A549 (cell line): ENCODE results near the gene ARHGAP26. TPM values are rescaled to one million over a fixed set of nuclear protein-coding genes. Genes with fewer than 3 reads are reported as not detected.

Experiments
- ATAC-seq, 2 experiments: fragments of 200-7000 bp in 1 of 2; fragments of >200 bp in 1 of 2; cut with Nextera tagmentation in 1 of 2; cut with Tn5 transposase in 1 of 2; 3 replicates each; pipeline versions ENCODE4 v1.8.0 to v1.9.1; 2018 to 2020; ENCODE audit warnings: mild to moderate bottlenecking in 1 of 2, moderate library complexity in 1 of 2
- CTCF ChIA-PET: fragments of 300-600 bp; sonication (Branson Sonifier 250); formaldehyde crosslinking; extraction: SDS; loops from one replicate; lab custom pipeline; 2021; ENCODE audit warnings: antibody characterized with exemption, inconsistent platforms; lab: Yijun Ruan, JAX
- POLR2A ChIA-PET: fragments of 350-600 bp; formaldehyde crosslinking; extraction: SDS; loops from one replicate; lab custom pipeline; 2021; ENCODE audit warnings: antibody characterized with exemption, inconsistent platforms; lab: Yijun Ruan, JAX
- DNase-seq, 2 experiments: peaks; one replicate each; pipeline versions ENCODE4 v3.0.0 to v3.0.0-alpha.2; 2011 to 2016; ENCODE audit warnings: low read depth in 1 of 2, low spot score in 1 of 2
- FAIRE-seq: peaks from 2 replicates; lab custom pipeline; 2011; peaks lifted over from hg19 to GRCh38; lab: Jason Lieb, UNC
- H3K27ac ChIP-seq, 2 experiments: fragments of >200 bp; sonication (Bioruptor Twin); formaldehyde crosslinking; 3 replicates each; pipeline ENCODE4 v1.5.1; 2016 to 2017
- H3K4me1 ChIP-seq: fragments of >200 bp; sonication (Bioruptor Twin); formaldehyde crosslinking; 3 replicates; pipeline ENCODE4 v1.6.1; 2016
- H3K4me2 ChIP-seq: fragments of >200 bp; sonication (Bioruptor Twin); formaldehyde crosslinking; 3 replicates; pipeline ENCODE4 v1.6.1; 2016
- H3K4me3 ChIP-seq: fragments of >200 bp; sonication (Bioruptor Twin); formaldehyde crosslinking; 3 replicates; pipeline ENCODE4 v1.5.1; 2016
- H3K9me3 ChIP-seq: fragments of >200 bp; sonication (Bioruptor Twin); formaldehyde crosslinking; 3 replicates; pipeline ENCODE4 v1.6.1; 2016
- CBX8 ChIP-seq: fragments of 200-600 bp; sonication (generic); IDR thresholded peaks from 2 replicates; pipeline ENCODE4 v1.6.1; 2016
- CHD2 ChIP-seq: fragments of 150-350 bp; IDR thresholded peaks from 2 replicates; pipeline ENCODE4 v1.6.1; 2014; ENCODE audit warnings: low read length; ENCODE audit not compliant: partially characterized antibody
- CHD4 ChIP-seq: fragments of 200-600 bp; sonication (generic); IDR thresholded peaks from 2 replicates; pipeline ENCODE4 v1.6.1; 2016; ENCODE audit warnings: antibody characterized with exemption, mild to moderate bottlenecking, borderline replicate concordance
- EP300 ChIP-seq, 2 experiments: fragments of >200 bp; sonication (Bioruptor Twin); formaldehyde crosslinking; IDR thresholded peaks; 2 replicates in 1 of 2; 3 replicates in 1 of 2; pipeline ENCODE4 v1.6.1; 2016 to 2017
- FOXS1 ChIP-seq: fragments of 250-450 bp; sonication (Bioruptor Pico); IDR thresholded peaks from 2 replicates; pipeline ENCODE4 v1.5.0; 2020; ENCODE audit warnings: mild to moderate bottlenecking, moderate library complexity
- GATA3 ChIP-seq: IDR thresholded peaks from 2 replicates; pipeline ENCODE4 v1.6.1; 2012; ENCODE audit warnings: borderline replicate concordance
- HDAC2 ChIP-seq: fragments of 200-600 bp; sonication (generic); IDR thresholded peaks from 2 replicates; pipeline ENCODE4 v1.6.1; 2016
- HOXA7 ChIP-seq: fragments of 250-450 bp; sonication (Bioruptor Pico); IDR thresholded peaks from 2 replicates; pipeline ENCODE4 v1.5.0; 2020; ENCODE audit warnings: mild to moderate bottlenecking, moderate library complexity
- HOXB5 ChIP-seq: fragments of 250-450 bp; sonication (Bioruptor Pico); IDR thresholded peaks from 2 replicates; pipeline ENCODE4 v1.5.0; 2020; ENCODE audit warnings: mild to moderate bottlenecking, moderate library complexity
- JUNB ChIP-seq: fragments of >200 bp; sonication (Bioruptor Twin); formaldehyde crosslinking; IDR thresholded peaks from 2 replicates; pipeline ENCODE4 v1.6.1; 2016
- MAFK ChIP-seq: fragments of 450-650 bp; IDR thresholded peaks from 2 replicates; pipeline ENCODE4 v1.6.1; 2014; ENCODE audit not compliant: partially characterized antibody
- MYC ChIP-seq: IDR thresholded peaks from 2 replicates; pipeline ENCODE4 v1.6.1; 2012; ENCODE audit warnings: mild to moderate bottlenecking, inconsistent platforms, low read length, improper control_type of control experiment, borderline replicate concordance
- POLR2A ChIP-seq: IDR thresholded peaks from 2 replicates; pipeline ENCODE4 v1.6.1; 2012; ENCODE audit warnings: mild to moderate bottlenecking, low read length
- POLR2AphosphoS2 ChIP-seq: conservative IDR thresholded peaks from 2 replicates; pipeline ENCODE4 v1.6.1; 2012; ENCODE audit warnings: low read length, improper control_type of control experiment, inconsistent platforms
- RAD21 ChIP-seq, 2 experiments: fragments of >200 bp in 1 of 2; sonication (Bioruptor Twin) in 1 of 2; formaldehyde crosslinking in 1 of 2; IDR thresholded peaks in 1 of 2; conservative IDR thresholded peaks in 1 of 2; 2 replicates in 1 of 2; 3 replicates in 1 of 2; pipeline ENCODE4 v1.6.1; 2012 to 2018; ENCODE audit warnings: inconsistent platforms in 1 of 2
- RCOR1 ChIP-seq: fragments of 150-350 bp; IDR thresholded peaks from 2 replicates; pipeline ENCODE4 v1.6.1; 2014; ENCODE audit warnings: antibody characterized with exemption, low read length, low read depth
- SREBF2 ChIP-seq: fragments of 450-650 bp; IDR thresholded peaks from 2 replicates; pipeline ENCODE4 v1.6.1; 2014; ENCODE audit warnings: mild to moderate bottlenecking, moderate library complexity
- TFCP2L1 ChIP-seq: fragments of 250-450 bp; sonication (Bioruptor Pico); IDR thresholded peaks from 2 replicates; pipeline ENCODE4 v1.5.0; 2021; ENCODE audit warnings: mild to moderate bottlenecking
- TP53 ChIP-seq: fragments of 250-450 bp; sonication (Bioruptor Pico); IDR thresholded peaks from 2 replicates; pipeline ENCODE4 v1.5.0; 2021; ENCODE audit warnings: mild to moderate bottlenecking, moderate library complexity
- ZFP36 ChIP-seq: fragments of 450-650 bp; IDR thresholded peaks from 2 replicates; pipeline ENCODE4 v1.6.1; 2014; ENCODE audit warnings: borderline replicate concordance; ENCODE audit not compliant: partially characterized antibody
- ZSCAN20 ChIP-seq: fragments of 250-450 bp; sonication (Bioruptor Pico); IDR thresholded peaks from 2 replicates; pipeline ENCODE4 v1.8.0; 2022; ENCODE audit warnings: mild to moderate bottlenecking, moderate library complexity
- WGBS: methylation state at CpG from one replicate; pipeline ENCODE4 v1.1.6; 2017; ENCODE audit errors: missing lambda C conversion rate; 5-methylcytosine and 5-hydroxymethylcytosine counted together
- polyA plus RNA-seq, 4 experiments: library from polyadenylated mRNA; depleted of rRNA in 3 of 4; stranded (reverse); fragments of >200 nt; fragmentation: RNase III in 1 of 4; extraction: RNeasy Plus Mini Kit Qiagen cat#74134 plus additional on column Dnase treatment in 1 of 4; gene quantifications; 2 replicates in 3 of 4; 3 replicates in 1 of 4; pipeline ENCODE4 v1.2.3, GENCODE V29; 2011 to 2017
- TF ChIP-seq, protein P1 (sequence below): IDR thresholded peaks from 2 replicates; pipeline ENCODE4 v1.6.1; 2012; ENCODE audit warnings: low read depth, borderline replicate concordance
- TF ChIP-seq, protein P2 (sequence below): IDR thresholded peaks from 2 replicates; pipeline ENCODE4 v1.6.1; 2012
- TF ChIP-seq, protein P3 (sequence below): fragments of 150-350 bp; IDR thresholded peaks from 2 replicates; pipeline ENCODE4 v1.6.1; 2014; ENCODE audit warnings: low read depth, mild to moderate bottlenecking, low read length
- TF ChIP-seq, protein P4 (sequence below): fragments of 450-650 bp; IDR thresholded peaks from 2 replicates; pipeline ENCODE4 v1.6.1; 2014; ENCODE audit warnings: antibody characterized with exemption
- TF ChIP-seq, protein P5 (sequence below): fragments of >200 bp; sonication (Bioruptor Twin); formaldehyde crosslinking; IDR thresholded peaks from 2 replicates; pipeline ENCODE4 v1.6.1; 2016
- TF ChIP-seq, protein P6 (sequence below): fragments of 250-450 bp; sonication (Bioruptor Pico); IDR thresholded peaks from 2 replicates; pipeline ENCODE4 v1.5.0; 2021; ENCODE audit warnings: mild to moderate bottlenecking, moderate library complexity, borderline replicate concordance

ARHGAP26 gene
- polyA plus RNA-seq, 2 of the 4 experiments (the other 2 are of a cell fraction) = 6.6 to 19.1 TPM

DNA sequence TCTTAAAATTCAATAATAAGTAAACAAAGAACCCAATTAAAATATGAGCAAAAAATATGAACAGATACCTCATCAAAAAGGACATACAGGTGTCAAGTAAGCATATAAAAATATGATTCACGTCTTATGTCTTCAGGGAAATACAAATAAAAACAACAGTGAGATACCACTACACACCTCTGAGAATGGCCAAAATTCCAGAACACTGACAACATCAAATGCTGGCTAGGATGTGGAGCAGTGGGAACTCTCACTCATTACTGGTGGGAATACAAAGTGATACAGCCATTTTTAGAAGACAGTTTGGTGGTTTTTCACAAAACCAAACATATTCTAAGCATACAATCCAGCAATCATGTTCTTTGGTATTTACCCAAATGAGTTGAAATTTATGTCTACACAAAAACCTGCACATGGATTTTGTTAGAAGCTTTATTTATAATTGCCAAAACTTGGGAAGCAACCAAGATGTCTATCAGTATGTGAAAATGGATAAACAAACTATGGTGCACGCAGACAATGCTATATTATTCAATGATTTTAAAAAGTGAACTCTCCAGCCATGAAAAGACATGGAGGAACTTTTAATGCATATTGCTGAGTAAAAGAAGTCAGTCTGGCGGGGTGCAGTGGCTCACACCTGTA, 381.0 kb downstream of the ARHGAP26 start:
- DNase-seq = no peak
- Histone ChIP-seq H3K27ac (no peak overlapping the region), H3K4me1 (peaks cover 15% of the 10 kb centered on the region), H3K9me3 (no peaks in the 10 kb centered on the region), H3K4me3 (no peak overlapping the region), H3K4me2 (no peak overlapping the region)
- no peak for FAIRE-seq
- ChIA-PET CTCF (interaction anchor here (1.6 kb wide), 1 partner anchor 16 kb away, joined by 4 read pairs; no protein-coding TSS in a partner anchor), POLR2A (no interaction called here)
- ATAC-seq = no peak
- TF ChIP-seq, protein P1, sequence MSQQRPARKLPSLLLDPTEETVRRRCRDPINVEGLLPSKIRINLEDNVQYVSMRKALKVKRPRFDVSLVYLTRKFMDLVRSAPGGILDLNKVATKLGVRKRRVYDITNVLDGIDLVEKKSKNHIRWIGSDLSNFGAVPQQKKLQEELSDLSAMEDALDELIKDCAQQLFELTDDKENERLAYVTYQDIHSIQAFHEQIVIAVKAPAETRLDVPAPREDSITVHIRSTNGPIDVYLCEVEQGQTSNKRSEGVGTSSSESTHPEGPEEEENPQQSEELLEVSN = no peak
- TF ChIP-seq HOXA7 (CRISPR knock-in tag) = no peak
- TF ChIP-seq TP53 (CRISPR knock-in tag) = no peak
- 84% methylated on average over 3 of the region's 3 CpGs for WGBS

DNA sequence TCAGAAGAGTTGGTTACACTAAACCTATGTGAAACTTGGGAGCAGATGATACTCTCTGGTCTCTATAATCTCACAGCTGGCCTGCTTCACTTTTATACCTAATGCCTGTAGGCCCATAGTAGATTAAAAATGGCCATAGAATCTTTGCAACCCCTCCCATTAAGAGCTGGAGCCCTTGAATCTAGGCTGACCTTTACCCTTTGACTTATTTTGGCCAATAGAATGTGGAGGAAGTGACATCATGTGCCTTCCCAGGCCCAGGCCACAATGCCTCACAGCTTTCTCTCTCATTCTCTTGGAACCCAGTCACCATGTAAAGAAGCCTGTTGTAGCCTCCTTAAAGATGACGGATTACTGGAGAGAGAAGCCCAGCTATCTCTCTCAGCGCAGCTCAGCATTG, 382.3 kb downstream of the ARHGAP26 start:
- WGBS = 94% methylated on average over 2 of the region's 2 CpGs
- TF ChIP-seq GATA3 (no peak), HOXB5 (CRISPR knock-in tag) (no peak), MAFK (no peak), JUNB (no peak), CHD4 (no peak), CHD2 (no peak), FOXS1 (no peak), EP300 (IDR thresholded peaks at IDR 0.05) (no peak), CBX8 (no peak), RAD21 (conservative IDR thresholded peaks at IDR 0.05 in 1 of 2, IDR thresholded peaks at IDR 0.05 in 1 of 2) (no peak), ZSCAN20 (CRISPR knock-in tag) (no peak)
- TF ChIP-seq, protein P2, sequence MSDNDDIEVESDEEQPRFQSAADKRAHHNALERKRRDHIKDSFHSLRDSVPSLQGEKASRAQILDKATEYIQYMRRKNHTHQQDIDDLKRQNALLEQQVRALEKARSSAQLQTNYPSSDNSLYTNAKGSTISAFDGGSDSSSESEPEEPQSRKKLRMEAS = no peak
- TF ChIP-seq, protein P3, sequence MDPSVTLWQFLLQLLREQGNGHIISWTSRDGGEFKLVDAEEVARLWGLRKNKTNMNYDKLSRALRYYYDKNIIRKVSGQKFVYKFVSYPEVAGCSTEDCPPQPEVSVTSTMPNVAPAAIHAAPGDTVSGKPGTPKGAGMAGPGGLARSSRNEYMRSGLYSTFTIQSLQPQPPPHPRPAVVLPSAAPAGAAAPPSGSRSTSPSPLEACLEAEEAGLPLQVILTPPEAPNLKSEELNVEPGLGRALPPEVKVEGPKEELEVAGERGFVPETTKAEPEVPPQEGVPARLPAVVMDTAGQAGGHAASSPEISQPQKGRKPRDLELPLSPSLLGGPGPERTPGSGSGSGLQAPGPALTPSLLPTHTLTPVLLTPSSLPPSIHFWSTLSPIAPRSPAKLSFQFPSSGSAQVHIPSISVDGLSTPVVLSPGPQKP = no peak
- Histone ChIP-seq H3K4me1 (peaks cover 15% of the 10 kb centered on the region), H3K27ac (no peak overlapping the region), H3K4me3 (no peak overlapping the region), H3K4me2 (no peak overlapping the region), H3K9me3 (no peaks in the 10 kb centered on the region)
- DNase-seq = no peak
- no peak for ATAC-seq
- CTCF ChIA-PET = interaction anchor here (1.6 kb wide), 2 partner anchors 12 to 17 kb away, joined by 4 to 6 read pairs; no protein-coding TSS in a partner anchor
- no peak for FAIRE-seq
- POLR2A ChIA-PET = no interaction called here

DNA sequence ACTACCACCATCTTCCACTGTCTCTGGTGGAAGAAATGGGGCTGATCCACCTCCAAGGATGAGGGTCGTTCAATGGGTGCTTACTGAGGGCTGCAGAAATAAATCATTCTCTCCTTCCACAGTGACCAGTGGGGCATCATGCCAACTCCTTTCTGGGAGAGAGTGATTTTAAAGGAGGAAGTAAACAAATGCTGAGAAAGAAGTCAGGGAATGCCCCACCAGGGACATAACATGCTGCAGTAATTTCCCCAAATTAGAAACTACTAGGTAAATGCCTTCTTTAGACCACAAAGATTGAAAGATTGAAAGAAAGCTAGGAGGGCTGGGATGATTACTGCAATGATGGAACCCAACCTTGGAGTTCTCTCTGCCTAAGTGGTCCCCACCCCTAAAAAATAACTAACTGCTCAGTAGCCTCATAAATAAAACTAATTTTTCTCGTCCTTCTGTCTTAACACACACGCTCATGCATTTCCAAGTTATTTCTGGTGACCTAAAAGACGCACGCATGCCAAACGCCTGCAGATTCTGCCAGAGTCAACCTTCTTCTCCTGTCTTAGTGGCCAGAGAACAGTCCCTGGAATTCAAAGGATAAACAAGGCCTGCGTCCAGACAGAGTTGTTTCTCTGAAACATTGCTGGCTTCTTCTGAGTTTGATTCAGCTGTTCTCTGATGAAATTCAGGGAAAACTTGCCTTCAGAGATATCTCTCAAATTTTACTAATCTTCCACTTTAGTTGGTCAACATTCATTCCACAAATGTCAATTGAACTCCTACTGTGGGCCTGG, 383.3 kb downstream of the ARHGAP26 start:
- FAIRE-seq = no peak
- CTCF ChIA-PET = interaction anchor here (1.6 kb wide), 1 partner anchor 13 kb away, joined by 6 read pairs; no protein-coding TSS in a partner anchor
- TF ChIP-seq ZFP36 (no peak), HOXA7 (CRISPR knock-in tag) (no peak), POLR2A (no peak), CHD4 (no peak), POLR2AphosphoS2 (no peak), RCOR1 (no peak), CBX8 (no peak), MYC (no peak), SREBF2 (no peak), TFCP2L1 (CRISPR knock-in tag) (no peak), HDAC2 (no peak)
- TF ChIP-seq, protein P2 = no peak
- TF ChIP-seq, protein P4, sequence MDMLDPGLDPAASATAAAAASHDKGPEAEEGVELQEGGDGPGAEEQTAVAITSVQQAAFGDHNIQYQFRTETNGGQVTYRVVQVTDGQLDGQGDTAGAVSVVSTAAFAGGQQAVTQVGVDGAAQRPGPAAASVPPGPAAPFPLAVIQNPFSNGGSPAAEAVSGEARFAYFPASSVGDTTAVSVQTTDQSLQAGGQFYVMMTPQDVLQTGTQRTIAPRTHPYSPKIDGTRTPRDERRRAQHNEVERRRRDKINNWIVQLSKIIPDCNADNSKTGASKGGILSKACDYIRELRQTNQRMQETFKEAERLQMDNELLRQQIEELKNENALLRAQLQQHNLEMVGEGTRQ = no peak
- TF ChIP-seq, protein P5, sequence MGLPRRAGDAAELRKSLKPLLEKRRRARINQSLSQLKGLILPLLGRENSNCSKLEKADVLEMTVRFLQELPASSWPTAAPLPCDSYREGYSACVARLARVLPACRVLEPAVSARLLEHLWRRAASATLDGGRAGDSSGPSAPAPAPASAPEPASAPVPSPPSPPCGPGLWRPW = no peak
- TF ChIP-seq, protein P1 = no peak
- TF ChIP-seq, protein P6, sequence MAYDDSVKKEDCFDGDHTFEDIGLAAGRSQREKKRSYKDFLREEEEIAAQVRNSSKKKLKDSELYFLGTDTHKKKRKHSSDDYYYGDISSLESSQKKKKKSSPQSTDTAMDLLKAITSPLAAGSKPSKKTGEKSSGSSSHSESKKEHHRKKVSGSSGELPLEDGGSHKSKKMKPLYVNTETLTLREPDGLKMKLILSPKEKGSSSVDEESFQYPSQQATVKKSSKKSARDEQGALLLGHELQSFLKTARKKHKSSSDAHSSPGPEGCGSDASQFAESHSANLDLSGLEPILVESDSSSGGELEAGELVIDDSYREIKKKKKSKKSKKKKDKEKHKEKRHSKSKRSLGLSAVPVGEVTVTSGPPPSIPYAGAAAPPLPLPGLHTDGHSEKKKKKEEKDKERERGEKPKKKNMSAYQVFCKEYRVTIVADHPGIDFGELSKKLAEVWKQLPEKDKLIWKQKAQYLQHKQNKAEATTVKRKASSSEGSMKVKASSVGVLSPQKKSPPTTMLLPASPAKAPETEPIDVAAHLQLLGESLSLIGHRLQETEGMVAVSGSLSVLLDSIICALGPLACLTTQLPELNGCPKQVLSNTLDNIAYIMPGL (CRISPR knock-in tag) = no peak

More for the DNA sequence above, 383.3 kb downstream of the ARHGAP26 start:
- no peak overlapping the region for H3K4me3 ChIP-seq
- ATAC-seq = no peak
- no peak for DNase-seq
- H3K4me1 ChIP-seq = peaks cover 15% of the 10 kb centered on the region
- no peak overlapping the region for H3K4me2 ChIP-seq
- H3K9me3 ChIP-seq = no peaks in the 10 kb centered on the region
- 85% methylated on average over 7 of the region's 7 CpGs for WGBS
- H3K27ac ChIP-seq = no peak overlapping the region
- POLR2A ChIA-PET = interaction anchor here (0.5 kb wide), 1 partner anchor 644 kb away, joined by 3 read pairs; no protein-coding TSS in a partner anchor
